NB4 (cell line): ENCODE measurements around the gene TCEAL8.

Experiments
- CTCF ChIP-seq: IDR thresholded peaks from one replicate; pipeline ENCODE4 v1.5.1; 2012; ENCODE audit warnings: low read depth, low read length
- MYC ChIP-seq: IDR thresholded peaks from 2 replicates; pipeline ENCODE4 v1.6.1; 2011; ENCODE audit warnings: low read depth, low read length
- POLR2A ChIP-seq: IDR thresholded peaks from 2 replicates; pipeline ENCODE4 v1.6.1; 2011; ENCODE audit warnings: mild to moderate bottlenecking; ENCODE audit not compliant: insufficient read length; ENCODE audit errors: extremely low read depth

- TF ChIP-seq CTCF (no peak), MYC (no peak), POLR2A (no peak)
Observed at GRCh38 chrX:103249805-103250204, 5.2 kb downstream of the TCEAL8 start.
